NT2/D1 (cell line): ENCODE measurements around the gene HSD17B14.

Experiments
- SUZ12 ChIP-seq: IDR thresholded peaks from 2 replicates; pipeline ENCODE4 v1.6.1; 2011; ENCODE audit not compliant: insufficient read length, insufficient read depth; ENCODE audit errors: extremely low read depth
- YY1 ChIP-seq: IDR thresholded peaks from 2 replicates; pipeline ENCODE4 v1.6.1; 2011; ENCODE audit not compliant: insufficient read length, insufficient read depth
- ZNF274 ChIP-seq: IDR thresholded peaks from 2 replicates; pipeline ENCODE4 v1.6.1; 2011; ENCODE audit warnings: mild to moderate bottlenecking, low read depth, low read length

DNA sequence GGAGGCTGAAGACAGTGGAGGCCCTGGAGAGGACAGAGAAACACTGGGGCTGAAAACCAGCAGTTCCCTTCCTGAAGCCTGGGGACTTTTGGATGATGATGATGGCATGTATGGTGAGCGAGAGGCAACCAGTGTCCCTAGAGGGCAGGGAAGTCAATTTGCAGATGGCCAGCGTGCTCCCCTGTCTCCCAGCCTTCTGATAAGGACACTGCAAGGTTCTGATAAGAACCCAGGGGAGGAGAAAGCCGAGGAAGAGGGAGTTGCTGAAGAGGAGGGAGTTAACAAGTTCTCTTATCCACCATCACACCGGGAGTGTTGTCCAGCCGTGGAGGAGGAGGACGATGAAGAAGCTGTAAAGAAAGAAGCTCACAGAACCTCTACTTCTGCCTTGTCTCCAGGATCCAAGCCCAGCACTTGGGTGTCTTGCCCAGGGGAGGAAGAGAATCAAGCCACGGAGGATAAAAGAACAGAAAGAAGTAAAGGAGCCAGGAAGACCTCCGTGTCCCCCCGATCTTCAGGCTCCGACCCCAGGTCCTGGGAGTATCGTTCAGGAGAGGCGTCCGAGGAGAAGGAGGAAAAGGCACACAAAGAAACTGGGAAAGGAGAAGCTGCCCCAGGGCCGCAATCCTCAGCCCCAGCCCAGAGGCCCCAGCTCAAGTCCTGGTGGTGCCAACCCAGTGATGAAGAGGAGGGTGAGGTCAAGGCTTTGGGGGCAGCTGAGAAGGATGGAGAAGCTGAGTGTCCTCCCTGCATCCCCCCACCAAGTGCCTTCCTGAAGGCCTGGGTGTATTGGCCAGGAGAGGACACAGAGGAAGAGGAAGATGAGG is 37.4 kb upstream of the HSD17B14 start:
- TF ChIP-seq YY1 = no peak
- no peak for TF ChIP-seq ZNF274
- TF ChIP-seq SUZ12 = no peak
